Panc1 (cell line): ENCODE measurements around the gene GRIK3.

ENCODE experiments used
- POLR2AphosphoS5 ChIP-seq: IDR thresholded peaks from 2 replicates; pipeline ENCODE4 v1.6.1; 2012; ENCODE audit warnings: mild to moderate bottlenecking, low read depth, low read length, moderate library complexity
- REST ChIP-seq, 2 experiments: IDR thresholded peaks; 2 replicates each; pipeline ENCODE4 v1.6.1; 2011 to 2012; ENCODE audit warnings: low read depth in 2 of 2, control low read depth in 1 of 2, low read length in 1 of 2, mild to moderate bottlenecking in 1 of 2, moderate library complexity in 1 of 2; ENCODE audit not compliant: insufficient read depth in 1 of 2
- TCF7L2 ChIP-seq: IDR thresholded peaks from 2 replicates; pipeline ENCODE4 v1.6.1; 2011; ENCODE audit warnings: mild to moderate bottlenecking, low read depth, low read length, inconsistent platforms
- TF ChIP-seq, protein P1 (sequence below): fragments of 450-650 bp; IDR thresholded peaks from 2 replicates; pipeline ENCODE4 v1.5.1; 2017; ENCODE audit warnings: mild to moderate bottlenecking

GRCh38 chr1:36977731-36978406 is 56.4 kb downstream of the GRIK3 start:
- TF ChIP-seq, protein P1, sequence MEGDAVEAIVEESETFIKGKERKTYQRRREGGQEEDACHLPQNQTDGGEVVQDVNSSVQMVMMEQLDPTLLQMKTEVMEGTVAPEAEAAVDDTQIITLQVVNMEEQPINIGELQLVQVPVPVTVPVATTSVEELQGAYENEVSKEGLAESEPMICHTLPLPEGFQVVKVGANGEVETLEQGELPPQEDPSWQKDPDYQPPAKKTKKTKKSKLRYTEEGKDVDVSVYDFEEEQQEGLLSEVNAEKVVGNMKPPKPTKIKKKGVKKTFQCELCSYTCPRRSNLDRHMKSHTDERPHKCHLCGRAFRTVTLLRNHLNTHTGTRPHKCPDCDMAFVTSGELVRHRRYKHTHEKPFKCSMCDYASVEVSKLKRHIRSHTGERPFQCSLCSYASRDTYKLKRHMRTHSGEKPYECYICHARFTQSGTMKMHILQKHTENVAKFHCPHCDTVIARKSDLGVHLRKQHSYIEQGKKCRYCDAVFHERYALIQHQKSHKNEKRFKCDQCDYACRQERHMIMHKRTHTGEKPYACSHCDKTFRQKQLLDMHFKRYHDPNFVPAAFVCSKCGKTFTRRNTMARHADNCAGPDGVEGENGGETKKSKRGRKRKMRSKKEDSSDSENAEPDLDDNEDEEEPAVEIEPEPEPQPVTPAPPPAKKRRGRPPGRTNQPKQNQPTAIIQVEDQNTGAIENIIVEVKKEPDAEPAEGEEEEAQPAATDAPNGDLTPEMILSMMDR: no peak
- TF ChIP-seq POLR2AphosphoS5: no peak
- TF ChIP-seq TCF7L2: no peak
- TF ChIP-seq REST (IDR thresholded peaks at IDR 0.05; ENCODE audit: insufficient read depth in 1 of 2, low read depth in 2 of 2, low read length in 1 of 2): no peak
